Measurements from ENCODE around the gene ANKH.
"Not testable (repeated sequence)": the region's sequence is repeated elsewhere in the genome, so short reads cannot be mapped to it uniquely, and the experiment has no call there.

The ANKH gene

GRCh38 chr5:14879937-14880589 lies 8.5 kb upstream of the ANKH start:
- no peak for TF ChIP-seq CTCF (conservative IDR thresholded peaks at IDR 0.05; ENCODE audit: low read depth, low read length)

GRCh38 chr5:14879393-14879792 lies 7.8 kb upstream of the ANKH start:
- peaks cover 3% of the 10 kb centered on the region for H3K4me1 ChIP-seq (ENCODE audit: low read depth, poor library complexity, severe bottlenecking)
- H3K4me3 ChIP-seq (IDR thresholded peaks at IDR 0.05; ENCODE audit: insufficient read depth, low read depth, low read length) = no peak overlapping the region
- H4K20me1 ChIP-seq (ENCODE audit: insufficient read depth) = no peaks in the 10 kb centered on the region
- H3K4me2 ChIP-seq = no peak overlapping the region
- H3K27ac ChIP-seq = no peak overlapping the region
- H2AFZ ChIP-seq (ENCODE audit: low read depth) = no peak overlapping the region
- no peaks in the 10 kb centered on the region for H3K79me2 ChIP-seq (ENCODE audit: insufficient read depth, low read depth)
- no peak overlapping the region for H3K9ac ChIP-seq
- no peaks in the 10 kb centered on the region for H3K27me3 ChIP-seq (ENCODE audit: insufficient read depth, low read depth)
- no peaks in the 10 kb centered on the region for H3K36me3 ChIP-seq (ENCODE audit: insufficient read depth)
- TF ChIP-seq CTCF (conservative IDR thresholded peaks at IDR 0.05; ENCODE audit: low read depth, low read length) = no peak

More at GRCh38 chr5:14879937-14880589, 8.5 kb upstream of the ANKH start:
- Histone ChIP-seq H3K79me2 (ENCODE audit: insufficient read depth, low read depth) (no peaks in the 10 kb centered on the region), H3K36me3 (ENCODE audit: insufficient read depth) (no peaks in the 10 kb centered on the region), H3K4me1 (ENCODE audit: low read depth, poor library complexity, severe bottlenecking) (peaks cover 3% of the 10 kb centered on the region), H3K4me2 (no peak overlapping the region), H3K9ac (no peak overlapping the region), H4K20me1 (ENCODE audit: insufficient read depth) (no peaks in the 10 kb centered on the region), H3K4me3 (IDR thresholded peaks at IDR 0.05; ENCODE audit: insufficient read depth, low read depth, low read length) (no peak overlapping the region), H3K27ac (no peak overlapping the region), H3K27me3 (ENCODE audit: insufficient read depth, low read depth) (no peaks in the 10 kb centered on the region), H2AFZ (ENCODE audit: low read depth) (no peak overlapping the region)

GRCh38 chr5:14878192-14878591 lies 6.6 kb upstream of the ANKH start:
- not testable (repeated sequence) for H3K4me1 ChIP-seq (ENCODE audit: low read depth, poor library complexity, severe bottlenecking); H4K20me1 ChIP-seq (ENCODE audit: insufficient read depth); H3K36me3 ChIP-seq (ENCODE audit: insufficient read depth); H3K4me2 ChIP-seq; H3K4me3 ChIP-seq (IDR thresholded peaks at IDR 0.05; ENCODE audit: insufficient read depth, low read depth, low read length); H3K79me2 ChIP-seq (ENCODE audit: insufficient read depth, low read depth); H2AFZ ChIP-seq (ENCODE audit: low read depth); H3K27ac ChIP-seq; H3K27me3 ChIP-seq (ENCODE audit: insufficient read depth, low read depth); H3K9ac ChIP-seq

GRCh38 chr5:14876095-14876494 lies 4.5 kb upstream of the ANKH start:
- Histone ChIP-seq H3K79me2 (ENCODE audit: insufficient read depth, low read depth) (no peaks in the 10 kb centered on the region), H4K20me1 (ENCODE audit: insufficient read depth) (no peaks in the 10 kb centered on the region), H3K4me1 (ENCODE audit: low read depth, poor library complexity, severe bottlenecking) (peaks cover 12% of the 10 kb centered on the region), H3K36me3 (ENCODE audit: insufficient read depth) (no peaks in the 10 kb centered on the region), H3K27me3 (ENCODE audit: insufficient read depth, low read depth) (no peaks in the 10 kb centered on the region), H3K27ac (no peak overlapping the region), H3K9ac (no peak overlapping the region), H3K4me3 (IDR thresholded peaks at IDR 0.05; ENCODE audit: insufficient read depth, low read depth, low read length) (no peak overlapping the region), H3K4me2 (no peak overlapping the region), H2AFZ (ENCODE audit: low read depth) (no peak overlapping the region)
- no peak for TF ChIP-seq CTCF (conservative IDR thresholded peaks at IDR 0.05; ENCODE audit: low read depth, low read length)

GRCh38 chr5:14873790-14874189 lies 2.2 kb upstream of the ANKH start:
- Histone ChIP-seq H3K4me2 (no peak overlapping the region), H3K79me2 (ENCODE audit: insufficient read depth, low read depth) (peaks cover 19% of the 10 kb centered on the region; the same call in 1 of the 2 replicates), H3K27ac (no peak overlapping the region), H4K20me1 (ENCODE audit: insufficient read depth) (no peaks in the 10 kb centered on the region), H3K27me3 (ENCODE audit: insufficient read depth, low read depth) (no peaks in the 10 kb centered on the region), H3K4me1 (ENCODE audit: low read depth, poor library complexity, severe bottlenecking) (peaks cover 22% of the 10 kb centered on the region), H3K36me3 (ENCODE audit: insufficient read depth) (no peaks in the 10 kb centered on the region), H2AFZ (ENCODE audit: low read depth) (no peak overlapping the region), H3K9ac (no peak overlapping the region), H3K4me3 (IDR thresholded peaks at IDR 0.05; ENCODE audit: insufficient read depth, low read depth, low read length) (no peak overlapping the region)
- TF ChIP-seq CTCF (conservative IDR thresholded peaks at IDR 0.05; ENCODE audit: low read depth, low read length) = no peak

Measured in KMS-11 (cell line).